ENCODE results near the gene CHRM4.

Gene CHRM4

GRCh38 chr11:46402957-46403902 lies 11.7 kb upstream of the CHRM4 start:
- no peak overlapping the region for H3K4me3 ChIP-seq (ENCODE audit: low read length)
- DNase-seq (ENCODE audit: low read depth) = no peak
- TF ChIP-seq CTCF (conservative IDR thresholded peaks at IDR 0.05; ENCODE audit: low read length) = no peak

GRCh38 chr11:46397526-46397925 lies 6.0 kb upstream of the CHRM4 start:
- no peak for TF ChIP-seq CTCF (conservative IDR thresholded peaks at IDR 0.05; ENCODE audit: low read length)
- no peak overlapping the region for H3K4me3 ChIP-seq (ENCODE audit: low read length)
- no peak for DNase-seq (ENCODE audit: low read depth)

GRCh38 chr11:46393759-46394158 lies 2.2 kb upstream of the CHRM4 start:
- H3K4me3 ChIP-seq (ENCODE audit: low read length) = no peak overlapping the region
- DNase-seq (ENCODE audit: low read depth) = no peak
- TF ChIP-seq CTCF (conservative IDR thresholded peaks at IDR 0.05; ENCODE audit: low read length) = no peak

GRCh38 chr11:46393231-46393616 lies 1.6 kb upstream of the CHRM4 start:
- no peak for DNase-seq (ENCODE audit: low read depth)
- no peak overlapping the region for H3K4me3 ChIP-seq (ENCODE audit: low read length)
- no peak for TF ChIP-seq CTCF (conservative IDR thresholded peaks at IDR 0.05; ENCODE audit: low read length)

- H3K4me3 ChIP-seq (ENCODE audit: low read length) = peak overlapping the region; percentile 44
- DNase-seq (ENCODE audit: low read depth) = peak; percentile 71
Observed at GRCh38 chr11:46392421-46393230, 1.1 kb upstream of the CHRM4 start.

GRCh38 chr11:46391186-46391577 lies 394 bp downstream of the CHRM4 start:
- DNase-seq (ENCODE audit: low read depth) = no peak
- no peak for TF ChIP-seq CTCF (conservative IDR thresholded peaks at IDR 0.05; ENCODE audit: low read length)
- no peak overlapping the region for H3K4me3 ChIP-seq (ENCODE audit: low read length)

More at GRCh38 chr11:46392421-46393230, 1.1 kb upstream of the CHRM4 start:
- TF ChIP-seq CTCF (conservative IDR thresholded peaks at IDR 0.05; ENCODE audit: low read length) = no peak
